HCT116 (cell line): ENCODE measurements around the gene FAM50A. TPM values are rescaled to one million over a fixed set of nuclear protein-coding genes. Genes with fewer than 3 reads are reported as not detected.

Experiments used
- ATAC-seq: fragments of 200-7000 bp; cut with Tn5 transposase; 2 replicates; pipeline ENCODE4 v1.9.1; 2020; ENCODE audit warnings: mild to moderate bottlenecking, moderate library complexity
- BruUV-seq: library from RNA; stranded (reverse); fragments of 400-500 nt; replicated peaks from 2 replicates; lab custom pipeline; 2021; lab: Mats Ljungman, UMichigan
- CTCF ChIA-PET: fragments of 300-600 bp; sonication (Branson Sonifier 250); formaldehyde crosslinking; loops from one replicate; lab custom pipeline; 2021; ENCODE audit warnings: antibody characterized with exemption; lab: Charles Lee
- POLR2A ChIA-PET: fragments of 300-600, 350-600 bp; sonication (Branson Sonifier 250); formaldehyde crosslinking; loops from one replicate; lab custom pipeline; 2021; ENCODE audit warnings: antibody characterized with exemption; lab: Charles Lee
- RAD21 ChIA-PET, 2 experiments: fragments of 300-600 bp; sonication (Branson Sonifier 250); formaldehyde crosslinking; loops; one replicate each; lab custom pipeline; 2023; ENCODE audit warnings: low total read pairs in 2 of 2; ENCODE audit not compliant: uncharacterized antibody in 2 of 2, unreplicated experiment in 2 of 2, low non-redundant PET in 1 of 2; lab: Charles Lee
- DNase-seq: peaks from one replicate; pipeline ENCODE4 v3.0.0-alpha.2; 2010; ENCODE audit warnings: low read depth, low spot score
- H2AFZ ChIP-seq: fragments of 200-600 bp; shearing (Covaris generic), sonication (generic); 2 replicates; pipeline ENCODE4 v1.6.1; 2017; ENCODE audit warnings: low read depth, mixed run types, mixed read lengths, antibody characterized with exemption, low read length; ENCODE audit not compliant: poor library complexity, severe bottlenecking
- H3K27ac ChIP-seq: 2 replicates; pipeline ENCODE4 v1.5.1; 2012; ENCODE audit warnings: low read depth, low read length
- H3K27me3 ChIP-seq: fragments of 200-600 bp; sonication (generic); 2 replicates; pipeline ENCODE4 v1.6.1; 2016; ENCODE audit warnings: mixed run types, low read length, mixed read lengths; ENCODE audit not compliant: insufficient read depth
- H3K36me3 ChIP-seq, 2 experiments: fragments of 200-500 bp in 1 of 2; fragments of 200-600 bp in 1 of 2; sonication (Bioruptor generic) in 1 of 2; sonication (generic) in 1 of 2; 2 replicates each; pipeline versions ENCODE4 v1.5.1 to v1.6.1; 2014 to 2016; ENCODE audit warnings: low read length in 2 of 2, inconsistent platforms in 1 of 2, mixed read lengths in 1 of 2, mixed run types in 1 of 2; ENCODE audit not compliant: insufficient read depth in 2 of 2, control insufficient read depth in 1 of 2
- H3K4me1 ChIP-seq, 2 experiments: fragments of 200-600 bp in 1 of 2; sonication (generic) in 1 of 2; 2 replicates each; pipeline versions ENCODE4 v1.5.1 to v1.6.1; 2012 to 2017; ENCODE audit warnings: low read length in 2 of 2, inconsistent platforms in 1 of 2, mild to moderate bottlenecking in 1 of 2, mixed read lengths in 1 of 2, mixed run types in 1 of 2, moderate library complexity in 1 of 2; ENCODE audit not compliant: insufficient read depth in 2 of 2, control insufficient read depth in 1 of 2
- H3K4me2 ChIP-seq: fragments of 200-600 bp; sonication (generic); 2 replicates; pipeline ENCODE4 v1.6.1; 2017; ENCODE audit warnings: mixed run types, low read length, mixed read lengths
- H3K4me3 ChIP-seq, 2 experiments: fragments of 200-600 bp in 1 of 2; sonication (generic) in 1 of 2; replicated peaks in 1 of 2; 2 replicates each; pipeline ENCODE4 v1.5.1; 2011 to 2016; ENCODE audit warnings: low read length in 2 of 2, control low read depth in 1 of 2, low read depth in 1 of 2, mild to moderate bottlenecking in 1 of 2, mixed read lengths in 1 of 2, mixed run types in 1 of 2
- H3K79me2 ChIP-seq: fragments of 200-600 bp; sonication (generic); 2 replicates; pipeline ENCODE4 v1.6.1; 2017; ENCODE audit warnings: mild to moderate bottlenecking, mixed run types, low read length, moderate library complexity, mixed read lengths; ENCODE audit not compliant: insufficient read depth
- H3K9ac ChIP-seq: fragments of 200-600 bp; sonication (generic); 2 replicates; pipeline ENCODE4 v1.6.1; 2016; ENCODE audit warnings: low read length, mixed read lengths
- H3K9me2 ChIP-seq: fragments of 200-600 bp; sonication (generic), shearing (Covaris generic); 2 replicates; pipeline ENCODE4 v1.6.1; 2017; ENCODE audit warnings: mixed run types, mild to moderate bottlenecking, moderate library complexity; ENCODE audit not compliant: insufficient read depth
- H3K9me3 ChIP-seq, 2 experiments: fragments of 200-500 bp in 1 of 2; fragments of 200-600 bp in 1 of 2; sonication (Bioruptor generic) in 1 of 2; sonication (generic) in 1 of 2; 2 replicates each; pipeline ENCODE4 v1.6.1; 2014 to 2017; ENCODE audit warnings: low read length in 2 of 2, mixed read lengths in 2 of 2, inconsistent platforms in 1 of 2, low read depth in 1 of 2, mild to moderate bottlenecking in 1 of 2, mixed run types in 1 of 2, moderate library complexity in 1 of 2; ENCODE audit not compliant: control insufficient read depth in 1 of 2, insufficient read depth in 1 of 2
- H4K20me1 ChIP-seq: fragments of 200-600 bp; sonication (generic), shearing (Covaris generic); 2 replicates; pipeline ENCODE4 v1.6.1; 2017; ENCODE audit warnings: mixed run types, mild to moderate bottlenecking, moderate library complexity; ENCODE audit not compliant: insufficient read depth
- ATF3 ChIP-seq: IDR thresholded peaks from 2 replicates; pipeline ENCODE4 v1.6.1; 2012
- CBX3 ChIP-seq: IDR thresholded peaks from 2 replicates; pipeline ENCODE4 v1.6.1; 2012; ENCODE audit warnings: low read depth
- CEBPB ChIP-seq: IDR thresholded peaks from 2 replicates; pipeline ENCODE4 v1.6.1; 2012; ENCODE audit warnings: low read depth
- CTCF ChIP-seq, 3 experiments: fragments of 200-600 bp in 1 of 3; sonication (generic) in 1 of 3; IDR thresholded peaks in 2 of 3; conservative IDR thresholded peaks in 1 of 3; 2 replicates each; pipeline ENCODE4 v1.5.1; 2012 to 2017; ENCODE audit warnings: low read depth in 2 of 3, low read length in 2 of 3, antibody characterized with exemption in 1 of 3, borderline replicate concordance in 1 of 3, control low read depth in 1 of 3, mild to moderate bottlenecking in 1 of 3, mixed read lengths in 1 of 3, mixed run types in 1 of 3, moderate library complexity in 1 of 3; ENCODE audit not compliant: insufficient read depth in 1 of 3
- EGR1 ChIP-seq: IDR thresholded peaks from 2 replicates; pipeline ENCODE4 v1.6.1; 2012; ENCODE audit warnings: low read depth
- ELF1 ChIP-seq: IDR thresholded peaks from 2 replicates; pipeline ENCODE4 v1.6.1; 2012; ENCODE audit warnings: low read depth, borderline replicate concordance
- EZH2 ChIP-seq: fragments of 200-600 bp; sonication (generic); IDR thresholded peaks from 2 replicates; pipeline ENCODE4 v1.6.1; 2017; ENCODE audit warnings: antibody characterized with exemption, mixed run types
- EZH2phosphoT487 ChIP-seq: fragments of 200-600 bp; IDR thresholded peaks from 2 replicates; pipeline ENCODE4 v1.6.1; 2018; ENCODE audit warnings: antibody characterized with exemption, borderline replicate concordance
- JUND ChIP-seq: IDR thresholded peaks from 2 replicates; pipeline ENCODE4 v1.6.1; 2012
- MAX ChIP-seq: IDR thresholded peaks from 2 replicates; pipeline ENCODE4 v1.6.1; 2012
- POLR2AphosphoS5 ChIP-seq: IDR thresholded peaks from 2 replicates; pipeline ENCODE4 v1.6.1; 2011; ENCODE audit warnings: mild to moderate bottlenecking, low read depth, low read length, moderate library complexity
- RAD21 ChIP-seq: IDR thresholded peaks from 2 replicates; pipeline ENCODE4 v1.6.1; 2012; ENCODE audit warnings: low read depth, mild to moderate bottlenecking
- SIN3A ChIP-seq: IDR thresholded peaks from 2 replicates; pipeline ENCODE4 v1.6.1; 2012; ENCODE audit warnings: low read depth
- SRF ChIP-seq: IDR thresholded peaks from 2 replicates; pipeline ENCODE4 v1.6.1; 2012; ENCODE audit warnings: low read depth
- TCF7L2 ChIP-seq: IDR thresholded peaks from 2 replicates; pipeline ENCODE4 v1.7.0; 2011; ENCODE audit warnings: borderline replicate concordance, inconsistent platforms; ENCODE audit not compliant: insufficient read depth, insufficient read length; ENCODE audit errors: extremely low read depth
- YY1 ChIP-seq: IDR thresholded peaks from 2 replicates; pipeline ENCODE4 v1.6.1; 2011; ENCODE audit warnings: low read length, low read depth, moderate library complexity, mild to moderate bottlenecking; ENCODE audit not compliant: insufficient replicate concordance; ENCODE audit errors: extremely low read depth
- ZBTB33 ChIP-seq: IDR thresholded peaks from 2 replicates; pipeline ENCODE4 v1.6.1; 2011; ENCODE audit warnings: mild to moderate bottlenecking, low read length, moderate library complexity; ENCODE audit not compliant: insufficient replicate concordance; ENCODE audit errors: extremely low read depth
- ZFX ChIP-seq: fragments of 450-650 bp; IDR thresholded peaks from 2 replicates; pipeline ENCODE4 v1.6.1; 2017
- ZNF274 ChIP-seq: fragments of 200-500 bp; sonication (Bioruptor generic); IDR thresholded peaks from 2 replicates; pipeline ENCODE4 v1.6.1; 2014; ENCODE audit warnings: mild to moderate bottlenecking, low read depth, low read length, inconsistent platforms
- intact Hi-C: fragments of 100-400 bp; cut with micrococcal nuclease; formaldehyde crosslinking; loops from 2 replicates; pipeline ENCODE4 v1.10.0; 2022
- total RNA-seq: library from RNA; stranded (reverse); gene quantifications from one replicate; pipeline ENCODE4 v1.2.1, GENCODE V29; 2021; ENCODE audit not compliant: unreplicated experiment

FAM50A gene
- total RNA-seq, 1 experiment from 2014 or later, result 46.5 TPM

- no peaks in the 10 kb centered on the region for H3K27me3 ChIP-seq
- H3K36me3 ChIP-seq, result no peaks in the 10 kb centered on the region; a peak in 1 of 4 replicates
- TF ChIP-seq MAX (no peak), CBX3 (no peak), EZH2phosphoT487 (no peak), YY1 (no peak), CTCF (IDR thresholded peaks at IDR 0.05 in 2 of 3, conservative IDR thresholded peaks at IDR 0.05 in 1 of 3; ENCODE audit: borderline replicate concordance in 1 of 3, insufficient read depth in 1 of 3, low read depth in 2 of 3, low read length in 2 of 3) (no peak), ZFX (no peak), ATF3 (no peak), EZH2 (no peak), SIN3A (no peak), TCF7L2 (no peak), POLR2AphosphoS5 (no peak), JUND (no peak), SRF (no peak), ELF1 (no peak), ZNF274 (no peak), CEBPB (no peak), ZBTB33 (no peak), RAD21 (no peak), EGR1 (no peak)
- TF ChIP-seq, all 23 proteins: peak for 0
- H3K27ac ChIP-seq, result peak overlapping the region; percentile 73
- no peak for DNase-seq
- peaks cover 29% of the 10 kb centered on the region for H3K79me2 ChIP-seq
- H3K9ac ChIP-seq, result peak overlapping the region; percentile 59
- no peaks in the 10 kb centered on the region for H3K9me3 ChIP-seq
- peak; percentile 67 for ATAC-seq
- ChIA-PET CTCF (no interaction called here), POLR2A (no interaction called here), RAD21 (no interaction called here)
- peak overlapping the region in 1 of 2 experiments; percentile 63; a peak in 1 of 4 replicates for H3K4me3 ChIP-seq
- H3K4me1 ChIP-seq, result peaks cover 3 to 13% of the 10 kb centered on the region in 2 experiments; a peak in 2 of 4 replicates
- H4K20me1 ChIP-seq, result no peaks in the 10 kb centered on the region
- intact Hi-C loops, result no loop called here
- no peak overlapping the region for H2AFZ ChIP-seq
- H3K4me2 ChIP-seq, result peak overlapping the region; percentile 77
- BruUV-seq, result no TSS peak
- H3K9me2 ChIP-seq, result no peaks in the 10 kb centered on the region
Measured at GRCh38 chrX:154436374-154436982, 7.5 kb upstream of the FAM50A start.
